HEK293 (cell line): ENCODE data around the gene OAT.

ENCODE experiments used
- CTCF ChIA-PET: fragments of 350-600 bp; formaldehyde crosslinking; extraction: SDS; loops from one replicate; lab custom pipeline; 2021; ENCODE audit warnings: antibody characterized with exemption; lab: Yijun Ruan, JAX
- POLR2A ChIA-PET: fragments of 300-600 bp; formaldehyde crosslinking; extraction: SDS; loops from one replicate; lab custom pipeline; 2020; ENCODE audit warnings: antibody characterized with exemption, inconsistent platforms; lab: Yijun Ruan, JAX
- H3K27ac ChIP-seq: fragments of 200-500 bp; sonication (Bioruptor generic); 2 replicates; pipeline ENCODE4 v1.5.1; 2014; ENCODE audit warnings: low read depth, low read length, control low read depth, inconsistent platforms; ENCODE audit errors: extremely low read depth
- H3K36me3 ChIP-seq, 2 experiments: fragments of 200-500 bp in 1 of 2; sonication (Bioruptor generic) in 1 of 2; 1 replicate in 1 of 2; 2 replicates in 1 of 2; pipeline ENCODE4 v1.5.1; 2014 to 2017; ENCODE audit warnings: inconsistent platforms in 2 of 2, low read length in 2 of 2; ENCODE audit not compliant: control insufficient read depth in 2 of 2, insufficient read depth in 1 of 2
- H3K4me1 ChIP-seq: fragments of 200-500 bp; sonication (Bioruptor generic); 2 replicates; pipeline ENCODE4 v1.5.1; 2014; ENCODE audit warnings: mild to moderate bottlenecking, low read length, inconsistent platforms; ENCODE audit not compliant: control insufficient read depth, insufficient read depth
- H3K4me3 ChIP-seq: 2 replicates; pipeline ENCODE4 v1.5.1; 2011; ENCODE audit warnings: low read depth, mild to moderate bottlenecking, control low read depth, low read length, moderate library complexity
- H3K9me3 ChIP-seq: fragments of 200-500 bp; sonication (Bioruptor generic); 2 replicates; pipeline ENCODE4 v1.5.1; 2014; ENCODE audit warnings: low read depth, low read length, inconsistent platforms; ENCODE audit not compliant: control insufficient read depth, insufficient read depth
- YY2 ChIP-seq: fragments of 450-650 bp; formaldehyde crosslinking; IDR thresholded peaks from 2 replicates; pipeline ENCODE4 v1.5.1; 2016; ENCODE audit warnings: missing biosample characterization, missing genetic modification characterization
- ZBTB21 ChIP-seq: fragments of 450-650 bp; formaldehyde crosslinking; IDR thresholded peaks from 2 replicates; pipeline ENCODE4 v1.5.1; 2017; ENCODE audit warnings: missing biosample characterization, missing genetic modification characterization
- ZIC2 ChIP-seq: fragments of 450-650 bp; formaldehyde crosslinking; IDR thresholded peaks from 2 replicates; pipeline ENCODE4 v1.5.1; 2016; ENCODE audit warnings: missing biosample characterization, missing genetic modification characterization
- ZNF133 ChIP-seq: fragments of 450-650 bp; formaldehyde crosslinking; IDR thresholded peaks from 2 replicates; pipeline ENCODE4 v1.5.1; 2016; ENCODE audit warnings: missing biosample characterization, missing genetic modification characterization
- ZNF19 ChIP-seq: fragments of 450-650 bp; formaldehyde crosslinking; IDR thresholded peaks from 2 replicates; pipeline ENCODE4; 2016; ENCODE audit warnings: missing biosample characterization, missing genetic modification characterization, low read depth
- ZNF211 ChIP-seq: fragments of 450-650 bp; formaldehyde crosslinking; IDR thresholded peaks from 2 replicates; pipeline ENCODE4 v1.5.1; 2016; ENCODE audit warnings: low read depth, missing biosample characterization, missing genetic modification characterization
- ZNF324 ChIP-seq: fragments of 450-650 bp; formaldehyde crosslinking; IDR thresholded peaks from 2 replicates; pipeline ENCODE4 v1.5.1; 2016; ENCODE audit warnings: missing biosample characterization, missing genetic modification characterization
- ZNF350 ChIP-seq: fragments of 450-650 bp; formaldehyde crosslinking; IDR thresholded peaks from 2 replicates; pipeline ENCODE4 v1.5.0; 2017; ENCODE audit warnings: missing biosample characterization, mild to moderate bottlenecking, missing genetic modification characterization
- ZNF416 ChIP-seq: fragments of 450-650 bp; formaldehyde crosslinking; IDR thresholded peaks from 2 replicates; pipeline ENCODE4 v1.5.1; 2016; ENCODE audit warnings: missing biosample characterization, missing genetic modification characterization
- ZNF48 ChIP-seq: fragments of 450-650 bp; formaldehyde crosslinking; IDR thresholded peaks from 2 replicates; pipeline ENCODE4 v1.5.1; 2016; ENCODE audit warnings: missing biosample characterization, missing genetic modification characterization
- ZNF529 ChIP-seq: fragments of 450-650 bp; formaldehyde crosslinking; IDR thresholded peaks from 2 replicates; pipeline ENCODE4 v1.5.1; 2017; ENCODE audit warnings: missing genetic modification characterization, missing biosample characterization; ENCODE audit not compliant: insufficient replicate concordance
- ZNF571 ChIP-seq: fragments of 450-650 bp; formaldehyde crosslinking; IDR thresholded peaks from 2 replicates; pipeline ENCODE4 v1.5.0; 2017; ENCODE audit warnings: missing biosample characterization, missing genetic modification characterization
- ZNF624 ChIP-seq: fragments of 450-650 bp; formaldehyde crosslinking; IDR thresholded peaks from 2 replicates; pipeline ENCODE4 v1.5.1; 2017; ENCODE audit warnings: missing biosample characterization, missing genetic modification characterization
- ZNF660 ChIP-seq: fragments of 450-650 bp; IDR thresholded peaks from 2 replicates; pipeline ENCODE4 v1.5.1; 2018; ENCODE audit warnings: missing biosample characterization, mild to moderate bottlenecking, missing genetic modification characterization
- TF ChIP-seq, protein P1 (sequence below): fragments of 450-650 bp; formaldehyde crosslinking; IDR thresholded peaks from 2 replicates; pipeline ENCODE4 v1.5.1; 2016; ENCODE audit warnings: missing biosample characterization, missing genetic modification characterization
- TF ChIP-seq, protein P2 (sequence below): fragments of 450-650 bp; formaldehyde crosslinking; IDR thresholded peaks from 2 replicates; pipeline ENCODE4 v1.5.1; 2016; ENCODE audit warnings: missing biosample characterization, missing genetic modification characterization
- TF ChIP-seq, protein P3 (sequence below): fragments of 450-650 bp; formaldehyde crosslinking; IDR thresholded peaks from 2 replicates; pipeline ENCODE4 v1.5.1; 2016; ENCODE audit warnings: missing biosample characterization, missing genetic modification characterization, borderline replicate concordance
- TF ChIP-seq, protein P4 (sequence below): fragments of 450-650 bp; formaldehyde crosslinking; IDR thresholded peaks from 2 replicates; pipeline ENCODE4 v1.5.1; 2016; ENCODE audit warnings: missing biosample characterization, missing genetic modification characterization
- TF ChIP-seq, protein P5 (sequence below): fragments of 450-650 bp; formaldehyde crosslinking; IDR thresholded peaks from 2 replicates; pipeline ENCODE4 v1.5.1; 2016; ENCODE audit warnings: missing biosample characterization, missing genetic modification characterization

The OAT gene

DNA sequence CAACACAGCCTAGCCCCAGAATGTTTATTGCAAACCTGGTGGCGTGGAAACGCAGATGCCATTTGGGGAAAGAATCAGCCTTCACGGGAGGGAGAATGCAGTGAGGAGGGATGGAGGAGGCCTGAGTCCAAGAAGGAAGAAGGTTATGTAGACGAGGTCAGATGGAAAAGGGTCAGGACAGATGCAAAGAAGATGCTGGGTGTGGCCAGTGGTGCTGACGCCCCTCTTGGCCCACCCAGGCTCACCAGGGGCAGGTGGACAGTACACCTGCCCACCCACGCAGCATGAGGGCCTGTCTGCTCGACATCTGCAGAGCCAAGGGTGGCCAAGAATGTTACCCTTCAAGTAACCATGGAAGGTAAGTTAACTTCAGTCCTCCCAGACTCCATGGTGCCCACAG lies 40.5 kb downstream of the OAT start (continued):
- TF ChIP-seq, protein P1, sequence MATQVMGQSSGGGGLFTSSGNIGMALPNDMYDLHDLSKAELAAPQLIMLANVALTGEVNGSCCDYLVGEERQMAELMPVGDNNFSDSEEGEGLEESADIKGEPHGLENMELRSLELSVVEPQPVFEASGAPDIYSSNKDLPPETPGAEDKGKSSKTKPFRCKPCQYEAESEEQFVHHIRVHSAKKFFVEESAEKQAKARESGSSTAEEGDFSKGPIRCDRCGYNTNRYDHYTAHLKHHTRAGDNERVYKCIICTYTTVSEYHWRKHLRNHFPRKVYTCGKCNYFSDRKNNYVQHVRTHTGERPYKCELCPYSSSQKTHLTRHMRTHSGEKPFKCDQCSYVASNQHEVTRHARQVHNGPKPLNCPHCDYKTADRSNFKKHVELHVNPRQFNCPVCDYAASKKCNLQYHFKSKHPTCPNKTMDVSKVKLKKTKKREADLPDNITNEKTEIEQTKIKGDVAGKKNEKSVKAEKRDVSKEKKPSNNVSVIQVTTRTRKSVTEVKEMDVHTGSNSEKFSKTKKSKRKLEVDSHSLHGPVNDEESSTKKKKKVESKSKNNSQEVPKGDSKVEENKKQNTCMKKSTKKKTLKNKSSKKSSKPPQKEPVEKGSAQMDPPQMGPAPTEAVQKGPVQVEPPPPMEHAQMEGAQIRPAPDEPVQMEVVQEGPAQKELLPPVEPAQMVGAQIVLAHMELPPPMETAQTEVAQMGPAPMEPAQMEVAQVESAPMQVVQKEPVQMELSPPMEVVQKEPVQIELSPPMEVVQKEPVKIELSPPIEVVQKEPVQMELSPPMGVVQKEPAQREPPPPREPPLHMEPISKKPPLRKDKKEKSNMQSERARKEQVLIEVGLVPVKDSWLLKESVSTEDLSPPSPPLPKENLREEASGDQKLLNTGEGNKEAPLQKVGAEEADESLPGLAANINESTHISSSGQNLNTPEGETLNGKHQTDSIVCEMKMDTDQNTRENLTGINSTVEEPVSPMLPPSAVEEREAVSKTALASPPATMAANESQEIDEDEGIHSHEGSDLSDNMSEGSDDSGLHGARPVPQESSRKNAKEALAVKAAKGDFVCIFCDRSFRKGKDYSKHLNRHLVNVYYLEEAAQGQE (tag by site-specific recombination): no peak
- TF ChIP-seq ZNF133 (tag by site-specific recombination): no peak

DNA sequence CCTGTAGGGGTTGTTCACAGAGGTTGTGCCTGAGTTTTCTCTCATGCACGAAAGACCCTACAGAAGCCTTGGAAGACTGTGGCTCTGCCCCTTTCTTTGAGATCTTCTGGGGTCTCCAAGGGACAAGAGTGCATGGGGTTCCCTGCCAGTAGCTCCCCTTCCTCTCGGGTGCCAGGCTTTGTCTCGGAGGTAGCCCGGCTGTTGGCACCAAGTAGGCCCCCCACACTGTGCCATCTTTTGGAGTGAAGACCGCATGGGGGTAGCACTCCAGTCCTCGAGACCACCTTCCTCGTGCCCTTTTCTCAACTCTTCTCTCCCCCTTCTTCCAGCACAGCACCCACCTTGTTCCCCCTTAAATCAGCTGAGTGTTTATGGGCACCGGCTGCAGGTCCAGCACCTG lies 41.6 kb downstream of the OAT start:
- no peaks in the 10 kb centered on the region for H3K4me1 ChIP-seq
- TF ChIP-seq, protein P2, sequence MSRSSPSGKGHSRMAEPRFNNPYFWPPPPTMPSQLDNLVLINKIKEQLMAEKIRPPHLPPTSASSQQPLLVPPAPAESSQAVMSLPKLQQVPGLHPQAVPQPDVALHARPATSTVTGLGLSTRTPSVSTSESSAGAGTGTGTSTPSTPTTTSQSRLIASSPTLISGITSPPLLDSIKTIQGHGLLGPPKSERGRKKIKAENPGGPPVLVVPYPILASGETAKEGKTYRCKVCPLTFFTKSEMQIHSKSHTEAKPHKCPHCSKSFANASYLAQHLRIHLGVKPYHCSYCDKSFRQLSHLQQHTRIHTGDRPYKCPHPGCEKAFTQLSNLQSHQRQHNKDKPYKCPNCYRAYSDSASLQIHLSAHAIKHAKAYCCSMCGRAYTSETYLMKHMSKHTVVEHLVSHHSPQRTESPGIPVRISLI (tag by site-specific recombination): no peak
- no peak for TF ChIP-seq ZNF211 (tag by site-specific recombination)
- TF ChIP-seq, protein P3, sequence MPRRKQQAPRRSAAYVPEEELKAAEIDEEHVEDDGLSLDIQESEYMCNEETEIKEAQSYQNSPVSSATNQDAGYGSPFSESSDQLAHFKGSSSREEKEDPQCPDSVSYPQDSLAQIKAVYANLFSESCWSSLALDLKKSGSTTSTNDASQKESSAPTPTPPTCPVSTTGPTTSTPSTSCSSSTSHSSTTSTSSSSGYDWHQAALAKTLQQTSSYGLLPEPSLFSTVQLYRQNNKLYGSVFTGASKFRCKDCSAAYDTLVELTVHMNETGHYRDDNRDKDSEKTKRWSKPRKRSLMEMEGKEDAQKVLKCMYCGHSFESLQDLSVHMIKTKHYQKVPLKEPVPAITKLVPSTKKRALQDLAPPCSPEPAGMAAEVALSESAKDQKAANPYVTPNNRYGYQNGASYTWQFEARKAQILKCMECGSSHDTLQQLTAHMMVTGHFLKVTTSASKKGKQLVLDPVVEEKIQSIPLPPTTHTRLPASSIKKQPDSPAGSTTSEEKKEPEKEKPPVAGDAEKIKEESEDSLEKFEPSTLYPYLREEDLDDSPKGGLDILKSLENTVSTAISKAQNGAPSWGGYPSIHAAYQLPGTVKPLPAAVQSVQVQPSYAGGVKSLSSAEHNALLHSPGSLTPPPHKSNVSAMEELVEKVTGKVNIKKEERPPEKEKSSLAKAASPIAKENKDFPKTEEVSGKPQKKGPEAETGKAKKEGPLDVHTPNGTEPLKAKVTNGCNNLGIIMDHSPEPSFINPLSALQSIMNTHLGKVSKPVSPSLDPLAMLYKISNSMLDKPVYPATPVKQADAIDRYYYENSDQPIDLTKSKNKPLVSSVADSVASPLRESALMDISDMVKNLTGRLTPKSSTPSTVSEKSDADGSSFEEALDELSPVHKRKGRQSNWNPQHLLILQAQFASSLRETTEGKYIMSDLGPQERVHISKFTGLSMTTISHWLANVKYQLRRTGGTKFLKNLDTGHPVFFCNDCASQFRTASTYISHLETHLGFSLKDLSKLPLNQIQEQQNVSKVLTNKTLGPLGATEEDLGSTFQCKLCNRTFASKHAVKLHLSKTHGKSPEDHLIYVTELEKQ (tag by site-specific recombination): no peak
- TF ChIP-seq ZNF19 (tag by site-specific recombination): no peak
- TF ChIP-seq ZNF660 (tag by site-specific recombination): no peak
- no peak for TF ChIP-seq YY2 (tag by site-specific recombination)
- TF ChIP-seq ZNF324: no peak
- TF ChIP-seq, protein P4, sequence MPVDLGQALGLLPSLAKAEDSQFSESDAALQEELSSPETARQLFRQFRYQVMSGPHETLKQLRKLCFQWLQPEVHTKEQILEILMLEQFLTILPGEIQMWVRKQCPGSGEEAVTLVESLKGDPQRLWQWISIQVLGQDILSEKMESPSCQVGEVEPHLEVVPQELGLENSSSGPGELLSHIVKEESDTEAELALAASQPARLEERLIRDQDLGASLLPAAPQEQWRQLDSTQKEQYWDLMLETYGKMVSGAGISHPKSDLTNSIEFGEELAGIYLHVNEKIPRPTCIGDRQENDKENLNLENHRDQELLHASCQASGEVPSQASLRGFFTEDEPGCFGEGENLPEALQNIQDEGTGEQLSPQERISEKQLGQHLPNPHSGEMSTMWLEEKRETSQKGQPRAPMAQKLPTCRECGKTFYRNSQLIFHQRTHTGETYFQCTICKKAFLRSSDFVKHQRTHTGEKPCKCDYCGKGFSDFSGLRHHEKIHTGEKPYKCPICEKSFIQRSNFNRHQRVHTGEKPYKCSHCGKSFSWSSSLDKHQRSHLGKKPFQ: no peak
- no peak for TF ChIP-seq ZNF571 (tag by site-specific recombination)
- ChIA-PET POLR2A (no interaction called here), CTCF (interaction anchor here (0.6 to 1.7 kb wide), 3 partner anchors 12 to 383 kb away, joined by 3 to 6 read pairs (median 5); no protein-coding TSS in a partner anchor)
- H3K27ac ChIP-seq: no peak overlapping the region
- H3K9me3 ChIP-seq: no peaks in the 10 kb centered on the region
- no peaks in the 10 kb centered on the region for H3K36me3 ChIP-seq
- H3K4me3 ChIP-seq: no peak overlapping the region

DNA sequence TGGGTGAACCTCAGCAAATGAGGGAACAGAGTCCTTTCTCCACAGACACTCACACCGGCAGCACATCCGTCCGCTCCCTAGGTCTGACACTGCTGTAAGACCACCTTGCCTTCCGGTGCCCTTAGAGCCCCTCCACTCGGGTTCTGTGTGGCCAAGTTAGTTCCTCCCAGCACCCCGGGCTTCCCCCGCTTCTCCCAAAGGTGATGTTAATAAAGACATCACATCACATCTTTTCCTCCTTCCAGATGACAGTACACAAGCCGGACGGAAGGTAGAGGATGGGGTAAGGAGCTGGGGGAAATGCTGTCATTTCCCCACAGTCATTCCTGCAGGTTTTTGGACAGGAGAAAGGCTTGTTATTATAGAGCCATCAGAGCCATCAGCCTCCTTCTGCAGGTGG lies 42.3 kb downstream of the OAT start:
- Histone ChIP-seq H3K9me3 (no peaks in the 10 kb centered on the region), H3K36me3 (no peaks in the 10 kb centered on the region), H3K4me1 (no peaks in the 10 kb centered on the region), H3K4me3 (no peak overlapping the region), H3K27ac (no peak overlapping the region)
- CTCF ChIA-PET: interaction anchor here (1.5 to 1.7 kb wide), 2 partner anchors 13 to 382 kb away, joined by 5 to 6 read pairs; no protein-coding TSS in a partner anchor
- TF ChIP-seq ZNF529 (tag by site-specific recombination) (no peak), ZNF48 (tag by site-specific recombination) (no peak), ZNF350 (tag by site-specific recombination) (no peak), ZIC2 (no peak), ZBTB21 (tag by site-specific recombination) (no peak), ZNF416 (tag by site-specific recombination) (no peak), ZNF624 (no peak)
- TF ChIP-seq, protein P5, sequence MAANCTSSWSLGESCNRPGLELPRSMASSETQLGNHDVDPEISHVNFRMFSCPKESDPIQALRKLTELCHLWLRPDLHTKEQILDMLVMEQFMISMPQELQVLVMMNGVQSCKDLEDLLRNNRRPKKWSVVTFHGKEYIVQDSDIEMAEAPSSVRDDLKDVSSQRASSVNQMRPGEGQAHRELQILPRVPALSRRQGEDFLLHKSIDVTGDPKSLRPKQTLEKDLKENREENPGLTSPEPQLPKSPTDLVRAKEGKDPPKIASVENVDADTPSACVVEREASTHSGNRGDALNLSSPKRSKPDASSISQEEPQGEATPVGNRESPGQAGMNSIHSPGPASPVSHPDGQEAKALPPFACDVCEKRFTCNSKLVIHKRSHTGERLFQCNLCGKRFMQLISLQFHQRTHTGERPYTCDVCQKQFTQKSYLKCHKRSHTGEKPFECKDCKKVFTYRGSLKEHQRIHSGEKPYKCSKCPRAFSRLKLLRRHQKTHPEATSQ (tag by site-specific recombination): no peak
- POLR2A ChIA-PET: no interaction called here
